ENCODE results near the gene WBP4.

DNA sequence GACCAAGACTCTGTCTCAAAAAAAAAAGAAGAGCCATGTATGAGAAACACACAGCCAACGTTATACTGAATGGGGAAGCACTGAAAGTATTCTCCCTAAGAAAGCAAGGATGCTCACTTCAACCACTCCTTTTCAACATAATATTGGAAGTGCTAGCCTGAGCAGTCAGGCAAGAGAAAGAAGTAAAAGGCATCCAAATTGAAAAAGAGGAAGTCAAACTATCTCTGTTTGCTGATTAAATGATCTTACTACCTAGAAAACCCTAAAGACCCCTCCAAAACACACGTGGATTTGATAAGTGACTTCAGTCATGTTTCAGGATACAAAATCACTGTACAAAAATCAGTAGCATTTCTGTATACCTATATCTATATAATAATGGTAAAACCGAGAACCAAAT lies 16.2 kb downstream of the WBP4 start:
- TF ChIP-seq, protein P1, sequence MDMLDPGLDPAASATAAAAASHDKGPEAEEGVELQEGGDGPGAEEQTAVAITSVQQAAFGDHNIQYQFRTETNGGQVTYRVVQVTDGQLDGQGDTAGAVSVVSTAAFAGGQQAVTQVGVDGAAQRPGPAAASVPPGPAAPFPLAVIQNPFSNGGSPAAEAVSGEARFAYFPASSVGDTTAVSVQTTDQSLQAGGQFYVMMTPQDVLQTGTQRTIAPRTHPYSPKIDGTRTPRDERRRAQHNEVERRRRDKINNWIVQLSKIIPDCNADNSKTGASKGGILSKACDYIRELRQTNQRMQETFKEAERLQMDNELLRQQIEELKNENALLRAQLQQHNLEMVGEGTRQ (CRISPR knock-in tag; IDR thresholded peaks at IDR 0.05) = no peak
- TF ChIP-seq EP300 (IDR thresholded peaks at IDR 0.05; ENCODE audit: low read length) (no peak), SPI1 (IDR thresholded peaks at IDR 0.05; ENCODE audit: borderline replicate concordance, low read depth, low read length) (0 out of 2 replicates have a peak, but pooled peaks have one; percentile 63), CBX5 (IDR thresholded peaks at IDR 0.05; ENCODE audit: borderline replicate concordance, low read depth) (no peak), GTF2E2 (tag; IDR thresholded peaks at IDR 0.05) (no peak)
- TF ChIP-seq, protein P2, sequence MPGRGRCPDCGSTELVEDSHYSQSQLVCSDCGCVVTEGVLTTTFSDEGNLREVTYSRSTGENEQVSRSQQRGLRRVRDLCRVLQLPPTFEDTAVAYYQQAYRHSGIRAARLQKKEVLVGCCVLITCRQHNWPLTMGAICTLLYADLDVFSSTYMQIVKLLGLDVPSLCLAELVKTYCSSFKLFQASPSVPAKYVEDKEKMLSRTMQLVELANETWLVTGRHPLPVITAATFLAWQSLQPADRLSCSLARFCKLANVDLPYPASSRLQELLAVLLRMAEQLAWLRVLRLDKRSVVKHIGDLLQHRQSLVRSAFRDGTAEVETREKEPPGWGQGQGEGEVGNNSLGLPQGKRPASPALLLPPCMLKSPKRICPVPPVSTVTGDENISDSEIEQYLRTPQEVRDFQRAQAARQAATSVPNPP (IDR thresholded peaks at IDR 0.05; ENCODE audit: borderline replicate concordance, insufficient read depth, insufficient read length) = no peak

Data from K562 (cell line).